ENCODE measurements around the gene PPP2R5D. TPM values are rescaled to one million over a fixed set of nuclear protein-coding genes. Genes with fewer than 3 reads are reported as not detected.

The PPP2R5D gene
- total and polyA plus RNA-seq, 2 of the 8 experiments (the other 6 are each of a cell fraction or from before 2014, with no cell fraction given), result 52.1 to 55.7 TPM

- TF ChIP-seq ATF2 (IDR thresholded peaks at IDR 0.05; ENCODE audit: low read length), result no peak
- no peak for TF ChIP-seq BACH1 (IDR thresholded peaks at IDR 0.05; ENCODE audit: low read length)
- no peak for TF ChIP-seq CHD7 (IDR thresholded peaks at IDR 0.05; ENCODE audit: insufficient replicate concordance, low read length)
- TF ChIP-seq TAF1 (IDR thresholded peaks at IDR 0.05; ENCODE audit: low read depth, low read length), result no peak
- no peak for TF ChIP-seq SIN3A (conservative IDR thresholded peaks at IDR 0.05 in 1 of 2, IDR thresholded peaks at IDR 0.05 in 1 of 2; ENCODE audit: low read depth in 1 of 2, low read length in 2 of 2)
- no peak for TF ChIP-seq ASH2L (IDR thresholded peaks at IDR 0.05; ENCODE audit: low read length)
Observed at GRCh38 chr6:43016943-43017334, 32.6 kb downstream of the PPP2R5D start (continued).

Data from H1 (cell line).